GM12874 (cell line): ENCODE measurements around the gene NPBWR2.

Experiments
- TF ChIP-seq, protein P1 (sequence below): IDR thresholded peaks from 2 replicates; pipeline ENCODE4 v1.5.1; 2011; ENCODE audit warnings: low read depth, mild to moderate bottlenecking, control low read depth, low read length, moderate library complexity; ENCODE audit not compliant: insufficient read depth

Gene NPBWR2

DNA sequence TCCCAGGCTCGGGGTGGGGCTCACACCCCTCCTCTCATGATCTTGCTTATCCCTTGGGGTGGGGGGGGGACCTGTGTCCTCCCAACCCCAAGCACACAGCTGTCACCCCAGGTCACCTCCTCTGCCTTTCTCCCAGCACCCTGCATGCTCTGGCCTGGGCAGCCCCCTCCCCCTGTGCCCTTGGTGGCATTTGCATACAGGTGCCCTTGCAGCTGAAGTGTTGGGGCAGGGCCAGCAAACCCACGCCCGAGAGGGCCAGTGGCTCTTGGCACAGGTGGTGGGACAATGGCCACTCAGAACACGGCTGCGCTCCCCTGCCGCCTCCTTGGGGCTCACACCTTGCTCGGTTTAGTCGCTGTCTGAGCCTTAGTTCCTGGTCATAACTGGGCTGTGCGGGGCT is 45.5 kb upstream of the NPBWR2 start:
- TF ChIP-seq, protein P1, sequence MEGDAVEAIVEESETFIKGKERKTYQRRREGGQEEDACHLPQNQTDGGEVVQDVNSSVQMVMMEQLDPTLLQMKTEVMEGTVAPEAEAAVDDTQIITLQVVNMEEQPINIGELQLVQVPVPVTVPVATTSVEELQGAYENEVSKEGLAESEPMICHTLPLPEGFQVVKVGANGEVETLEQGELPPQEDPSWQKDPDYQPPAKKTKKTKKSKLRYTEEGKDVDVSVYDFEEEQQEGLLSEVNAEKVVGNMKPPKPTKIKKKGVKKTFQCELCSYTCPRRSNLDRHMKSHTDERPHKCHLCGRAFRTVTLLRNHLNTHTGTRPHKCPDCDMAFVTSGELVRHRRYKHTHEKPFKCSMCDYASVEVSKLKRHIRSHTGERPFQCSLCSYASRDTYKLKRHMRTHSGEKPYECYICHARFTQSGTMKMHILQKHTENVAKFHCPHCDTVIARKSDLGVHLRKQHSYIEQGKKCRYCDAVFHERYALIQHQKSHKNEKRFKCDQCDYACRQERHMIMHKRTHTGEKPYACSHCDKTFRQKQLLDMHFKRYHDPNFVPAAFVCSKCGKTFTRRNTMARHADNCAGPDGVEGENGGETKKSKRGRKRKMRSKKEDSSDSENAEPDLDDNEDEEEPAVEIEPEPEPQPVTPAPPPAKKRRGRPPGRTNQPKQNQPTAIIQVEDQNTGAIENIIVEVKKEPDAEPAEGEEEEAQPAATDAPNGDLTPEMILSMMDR = no peak

DNA sequence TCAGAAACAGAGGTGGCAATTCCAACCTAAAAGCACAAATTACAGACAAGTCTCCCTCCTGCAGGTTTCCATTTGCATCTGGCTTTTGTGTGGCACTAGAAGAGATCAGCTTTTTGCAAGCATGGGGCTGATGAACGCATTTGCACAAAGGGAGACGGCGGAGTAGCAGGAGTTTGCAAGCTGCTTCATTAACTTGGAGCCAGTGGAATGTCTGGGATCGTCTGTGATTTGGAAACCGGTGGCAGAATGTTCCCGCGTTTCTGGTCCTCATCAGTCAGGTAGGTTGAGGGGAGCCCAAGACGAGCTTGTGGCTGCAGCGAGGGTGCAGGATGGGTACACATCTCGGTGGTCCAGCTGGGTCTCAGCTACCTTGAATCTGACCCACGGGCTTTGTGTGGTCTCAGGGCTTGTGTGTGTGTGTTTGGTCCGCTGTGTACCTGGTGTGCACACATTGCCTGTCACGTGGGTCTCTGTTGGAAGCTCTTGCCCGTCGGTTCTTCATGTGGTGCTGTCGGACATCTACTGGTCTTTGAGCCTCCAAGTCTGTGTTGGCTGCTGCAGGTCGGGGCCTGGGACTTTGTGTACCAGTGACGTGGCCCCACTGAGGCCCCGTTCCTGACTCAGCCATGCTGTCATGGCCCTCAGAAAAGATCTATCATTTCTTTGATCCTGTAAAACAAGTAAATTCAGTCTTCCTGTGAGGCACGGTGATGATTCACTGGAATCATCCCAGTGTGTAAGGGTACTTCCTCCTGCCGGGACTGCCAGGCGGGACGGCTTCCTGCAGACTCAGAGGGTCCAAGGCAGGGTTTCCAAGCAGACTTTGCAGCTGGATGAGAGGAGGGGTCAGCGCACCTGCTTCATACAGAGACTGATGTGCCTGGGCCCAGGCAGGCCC is 44.5 kb upstream of the NPBWR2 start:
- TF ChIP-seq, protein P1 = no peak

DNA sequence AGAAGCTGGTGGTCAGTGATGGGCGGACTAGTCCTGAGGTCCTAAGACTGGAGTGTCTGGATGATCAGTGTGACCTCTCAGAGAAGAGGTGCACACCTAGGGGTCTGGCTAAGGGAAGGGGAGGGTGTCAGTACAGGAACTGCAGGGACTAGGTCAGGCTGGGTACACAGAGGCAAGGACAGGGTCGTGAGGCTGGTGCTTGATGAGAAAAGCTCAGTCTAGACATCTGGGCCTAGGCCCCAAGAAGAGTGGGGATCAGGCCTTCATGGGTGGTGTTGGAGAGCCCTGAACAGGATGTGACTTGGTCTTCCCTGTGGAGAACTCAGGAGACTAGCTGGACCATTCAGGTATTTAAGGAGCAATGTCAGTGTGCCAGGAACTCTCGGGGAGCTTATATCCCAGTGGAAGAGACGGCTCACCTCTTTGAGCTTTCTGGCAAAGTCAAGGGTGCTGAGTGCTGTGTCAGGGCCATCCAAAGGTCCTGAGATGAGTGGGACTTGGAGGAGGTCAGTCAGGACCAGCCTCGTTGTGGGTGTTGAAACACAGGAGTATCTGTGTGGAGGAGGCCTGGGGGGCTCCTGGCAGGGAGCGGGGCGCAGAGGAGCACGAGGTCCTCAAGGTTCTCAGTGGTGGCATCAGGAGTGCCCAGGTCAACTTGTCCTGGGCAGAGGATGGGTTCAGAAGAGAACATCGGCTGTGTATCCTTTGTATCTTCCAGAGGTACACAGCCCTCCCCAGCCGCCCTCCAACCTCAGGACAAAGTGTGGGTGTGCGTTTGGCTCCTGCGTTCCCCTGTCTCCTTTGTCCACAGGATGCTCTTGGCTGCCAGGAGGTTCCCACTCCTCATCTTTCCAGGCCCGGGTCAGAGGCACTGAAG is 43.6 kb upstream of the NPBWR2 start:
- TF ChIP-seq, protein P1 = no peak

DNA sequence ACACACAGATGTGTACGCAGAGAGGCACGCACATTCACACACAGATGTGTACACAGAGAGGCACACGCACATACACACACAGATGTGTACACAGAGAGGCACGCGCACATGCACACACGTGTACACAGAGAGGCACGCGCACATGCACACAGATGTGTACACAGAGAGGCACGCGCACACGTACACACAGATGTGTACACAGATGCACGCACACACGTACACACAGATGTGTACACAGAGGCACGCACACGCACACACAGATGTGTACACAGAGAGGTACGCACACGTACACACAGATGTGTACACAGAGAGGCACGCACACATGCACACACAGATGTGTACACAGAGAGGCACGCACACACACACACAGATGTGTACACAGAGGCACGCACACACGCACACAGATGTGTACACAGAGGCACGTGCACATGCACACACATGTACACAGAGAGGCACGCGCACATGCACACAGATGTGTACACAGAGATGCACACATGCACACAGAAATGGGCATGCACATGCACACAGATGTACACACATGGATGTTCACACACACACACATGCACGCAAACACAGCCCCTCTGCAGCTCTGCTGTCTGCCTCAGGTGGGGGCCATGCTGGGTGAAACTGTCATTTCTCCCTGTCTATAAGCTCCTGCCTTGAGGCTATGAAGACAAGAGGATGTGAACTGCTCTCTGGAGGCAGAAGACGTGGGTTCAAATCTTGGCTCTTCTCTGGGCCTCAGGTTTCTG is 42.6 kb upstream of the NPBWR2 start:
- TF ChIP-seq, protein P1 = no peak

DNA sequence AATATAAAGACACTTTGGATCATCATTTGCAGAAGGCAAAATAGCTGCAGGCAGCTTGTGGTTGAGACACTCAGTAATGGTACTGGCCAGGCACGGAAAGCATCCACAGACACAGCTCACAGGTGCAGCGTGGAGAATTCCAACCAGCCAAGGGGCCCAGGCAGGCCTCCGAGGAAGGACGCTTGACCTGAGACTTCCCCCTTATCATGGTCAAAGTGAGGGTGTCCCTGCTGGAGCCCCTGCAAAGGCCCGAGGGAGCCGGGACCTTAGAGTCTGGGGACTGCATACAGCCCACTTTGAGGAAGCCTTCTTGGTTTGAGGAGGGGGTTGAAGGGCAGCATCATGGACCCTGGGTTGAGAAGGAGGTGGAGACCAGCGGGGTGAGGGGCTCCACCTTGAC is 41.8 kb upstream of the NPBWR2 start:
- TF ChIP-seq, protein P1 = no peak

DNA sequence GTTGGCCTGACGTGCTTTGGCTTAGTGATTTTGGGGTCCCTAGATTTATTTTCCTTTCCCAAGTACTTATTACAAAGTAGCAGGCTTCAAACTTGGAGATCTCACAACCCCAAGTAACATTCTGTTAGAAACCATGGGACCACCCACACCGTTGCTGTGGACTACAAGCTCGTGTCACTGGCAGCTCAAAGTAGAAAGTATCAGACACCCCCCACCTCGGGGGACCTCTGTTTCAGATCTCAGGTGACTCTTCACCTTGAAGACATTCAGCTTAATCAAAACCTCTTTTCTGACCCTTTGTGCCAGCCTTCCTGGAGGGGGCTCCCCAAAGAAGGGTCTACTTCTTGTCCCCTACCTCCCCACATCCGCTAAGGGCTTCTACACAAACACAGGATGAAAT is 41.2 kb upstream of the NPBWR2 start:
- TF ChIP-seq, protein P1 = no peak
